SJCRH30 (cell line): ENCODE results near the gene SLTM. TPM values are rescaled to one million over a fixed set of nuclear protein-coding genes. Genes with fewer than 3 reads are reported as not detected.
"Not testable (repeated sequence)": the region's sequence is repeated elsewhere in the genome, so short reads cannot be mapped to it uniquely, and the experiment has no call there.

Source experiments
- DNase-seq, 2 experiments: peaks; one replicate each; pipeline ENCODE4 v3.0.0-alpha.2; 2015 to 2020
- H3K27ac ChIP-seq: fragments of 250-450 bp; sonication (Bioruptor Pico); 2 replicates; pipeline ENCODE4 v1.5.1; 2020; ENCODE audit warnings: mild to moderate bottlenecking, moderate library complexity
- H3K27me3 ChIP-seq: fragments of 250-450 bp; sonication (Bioruptor Pico); 2 replicates; pipeline ENCODE4 v1.5.1; 2020; ENCODE audit warnings: mild to moderate bottlenecking, moderate library complexity
- H3K36me3 ChIP-seq: fragments of 250-450 bp; sonication (Bioruptor Pico); 2 replicates; pipeline ENCODE4 v1.5.1; 2020; ENCODE audit warnings: mild to moderate bottlenecking, moderate library complexity
- H3K4me1 ChIP-seq: fragments of 250-450 bp; sonication (Bioruptor Pico); 2 replicates; pipeline ENCODE4 v1.5.1; 2020; ENCODE audit warnings: mild to moderate bottlenecking, moderate library complexity
- H3K4me3 ChIP-seq: fragments of 250-450 bp; sonication (Bioruptor Pico); 2 replicates; pipeline ENCODE4 v1.5.1; 2020; ENCODE audit warnings: mild to moderate bottlenecking, moderate library complexity
- H3K9me3 ChIP-seq: fragments of 250-450 bp; sonication (Bioruptor Pico); replicated peaks from 2 replicates; pipeline ENCODE4 v1.5.1; 2020; ENCODE audit warnings: mild to moderate bottlenecking, moderate library complexity
- total RNA-seq: library from RNA; depleted of rRNA; stranded (reverse); fragments of >200 nt; shearing (Covaris generic); gene quantifications from 2 replicates; pipeline ENCODE4 v1.2.3, GENCODE V29; 2014; rRNA removed

The SLTM gene
- total RNA-seq, 1 experiment from 2014 or later, result 131 TPM

- H3K27ac ChIP-seq, H3K4me1 ChIP-seq, H3K9me3 ChIP-seq, DNase-seq, H3K27me3 ChIP-seq, H3K36me3 ChIP-seq, H3K4me3 ChIP-seq: not testable (repeated sequence)
These were observed 99.6 kb downstream of the SLTM start for GRCh38 chr15:58833681-58834426.

DNA sequence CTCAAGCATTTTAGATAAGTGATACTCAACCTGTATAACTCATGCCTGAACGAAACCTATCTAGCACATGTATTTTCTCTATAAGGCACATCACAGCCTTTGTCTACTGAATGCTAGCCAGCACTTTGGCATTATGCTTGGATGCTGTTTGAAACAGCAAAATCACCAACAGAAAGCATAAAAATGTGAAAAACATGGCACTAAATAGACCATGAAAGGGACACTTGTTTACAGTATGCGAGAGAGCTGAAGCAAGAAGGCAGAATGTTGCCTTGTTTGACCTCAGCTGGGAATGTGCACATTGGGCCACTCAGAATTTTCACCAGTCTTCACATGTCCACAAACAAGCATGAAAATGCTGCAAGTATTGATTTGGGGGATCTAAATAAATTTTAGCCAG, 102.9 kb downstream of the SLTM start:
- no peaks in the 10 kb centered on the region for H3K4me1 ChIP-seq
- H3K36me3 ChIP-seq, result peaks cover 21% of the 10 kb centered on the region
- H3K27ac ChIP-seq, result no peak overlapping the region
- no peak overlapping the region for H3K4me3 ChIP-seq
- no peak for DNase-seq
- no peaks in the 10 kb centered on the region for H3K27me3 ChIP-seq
- H3K9me3 ChIP-seq, result no peaks in the 10 kb centered on the region

Other genes with a start within 250 kb of the SLTM start
- gene ADAM10, start 184.0 kb downstream of the SLTM start, total RNA-seq, result 292 and 334 TPM in 2 replicates
- gene MINDY2, start 162.4 kb downstream of the SLTM start, total RNA-seq, result 38.3 and 42.3 TPM in 2 replicates
- gene RNF111, start 54.0 kb upstream of the SLTM start, total RNA-seq, result 27.2 and 30.1 TPM in 2 replicates
- gene CCNB2, start 171.5 kb upstream of the SLTM start, total RNA-seq, result 193 and 201 TPM in 2 replicates